ENCODE data around the gene TCIRG1. TPM values are rescaled to one million over a fixed set of nuclear protein-coding genes. Genes with fewer than 3 reads are reported as not detected.

The TCIRG1 gene
- total RNA-seq, 2 experiments from 2014 or later: 295 TPM

DNA sequence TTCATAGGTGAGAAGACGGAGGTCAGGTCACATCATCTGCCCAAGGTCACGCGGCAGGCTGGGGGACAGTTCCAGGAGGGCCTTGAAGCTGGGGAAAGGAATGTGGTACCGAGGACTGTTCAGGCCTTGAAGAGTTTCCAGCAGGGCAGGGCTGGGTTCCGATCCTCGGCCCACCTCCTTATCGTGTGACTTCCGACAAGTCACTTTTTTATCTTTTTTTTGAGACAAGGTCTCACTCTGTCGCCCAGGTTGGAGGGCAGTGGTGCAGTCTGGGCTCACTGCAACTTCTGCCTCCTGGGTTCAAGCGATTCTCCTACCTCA is 7.7 kb upstream of the TCIRG1 start:
- DNase-seq: no peak
- H3K9me3 Mint-ChIP-seq: no peaks in the 10 kb centered on the region
- H3K4me1 Mint-ChIP-seq: peaks cover 35% of the 10 kb centered on the region
- ChIA-PET POLR2A (interaction anchor here (1.5 to 5.6 kb wide), 2 partner anchors 9 to 87 kb away, joined by 4 to 63 read pairs; partner anchors contain the start of gene TCIRG1), CTCF (interaction anchor here (1.2 kb wide), 1 partner anchor 9 kb away, joined by 7 read pairs; no protein-coding TSS in a partner anchor)
- H3K36me3 Mint-ChIP-seq (ENCODE audit: low read depth): peaks cover 7% of the 10 kb centered on the region
- no peaks in the 10 kb centered on the region for H3K27me3 Mint-ChIP-seq
- H3K4me3 Mint-ChIP-seq: peak overlapping the region; percentile 90
- H3K27ac Mint-ChIP-seq: peak overlapping the region; percentile 78

DNA sequence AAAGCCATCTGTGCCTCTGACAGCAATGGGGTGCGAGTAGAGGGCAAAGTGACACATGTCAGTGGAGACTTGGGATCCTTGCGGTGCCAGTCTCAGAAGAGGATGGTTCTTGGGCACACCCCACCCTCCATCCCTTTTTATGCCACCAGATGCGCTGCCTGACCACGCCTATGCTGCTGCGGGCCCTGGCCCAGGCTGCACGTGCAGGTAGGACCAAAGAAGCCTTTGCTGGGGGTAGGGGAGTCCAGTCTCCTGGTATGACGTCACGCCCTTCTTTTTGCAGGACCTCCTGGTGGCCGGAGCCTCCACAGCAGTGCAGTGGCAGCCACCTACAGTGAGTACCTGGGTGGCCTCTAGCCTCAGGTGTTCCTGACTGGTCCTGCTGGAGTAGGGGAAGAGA is 6.8 kb upstream of the TCIRG1 start:
- ChIA-PET CTCF (no interaction called here), POLR2A (interaction anchor here (5.6 kb wide), 1 partner anchor 8 kb away, joined by 63 read pairs; the partner anchor contains the start of gene TCIRG1)
- Mint-ChIP-seq H3K4me3 (peak overlapping the region; percentile 90), H3K27me3 (no peaks in the 10 kb centered on the region), H3K27ac (peak overlapping the region; percentile 78), H3K36me3 (ENCODE audit: low read depth) (peaks cover 10% of the 10 kb centered on the region), H3K9me3 (no peaks in the 10 kb centered on the region), H3K4me1 (peaks cover 42% of the 10 kb centered on the region)
- DNase-seq: no peak

DNA sequence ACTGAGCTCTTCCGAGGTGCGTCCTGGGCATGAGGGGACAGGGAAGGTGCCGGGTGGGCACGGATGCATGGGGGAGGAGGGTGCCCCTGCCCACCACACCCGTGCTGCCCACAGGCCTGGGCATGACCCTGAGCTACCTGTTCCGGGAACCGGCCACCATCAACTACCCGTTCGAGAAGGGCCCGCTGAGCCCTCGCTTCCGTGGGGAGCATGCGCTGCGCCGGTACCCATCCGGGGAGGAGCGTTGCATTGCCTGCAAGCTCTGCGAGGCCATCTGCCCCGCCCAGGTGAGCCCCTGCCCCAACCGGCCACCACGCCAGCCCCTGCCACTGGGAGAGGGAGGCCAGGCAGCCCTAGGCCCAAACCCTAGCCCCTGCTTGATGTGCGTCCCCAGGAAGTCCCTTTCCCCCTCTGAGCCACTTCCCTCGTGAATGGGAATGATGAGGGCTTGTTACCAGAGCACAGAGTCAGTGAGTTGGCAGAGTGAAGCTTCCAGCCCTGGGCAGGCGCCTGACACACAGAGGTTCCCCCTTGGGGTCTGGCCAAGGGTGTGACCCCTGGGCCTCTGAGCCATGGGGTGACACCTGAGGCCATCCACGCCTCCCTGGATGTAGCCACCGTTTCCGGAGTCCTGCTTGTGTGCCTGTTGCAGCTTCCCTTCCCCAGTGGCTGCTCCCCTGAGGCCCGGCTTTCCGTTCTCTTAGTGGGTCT is 5.7 kb upstream of the TCIRG1 start:
- Mint-ChIP-seq H3K9me3 (no peaks in the 10 kb centered on the region), H3K4me1 (peaks cover 51% of the 10 kb centered on the region), H3K27ac (no peak overlapping the region), H3K27me3 (no peaks in the 10 kb centered on the region), H3K4me3 (no peak overlapping the region), H3K36me3 (ENCODE audit: low read depth) (peaks cover 10% of the 10 kb centered on the region)
- DNase-seq: no peak
- POLR2A ChIA-PET: no interaction called here
- CTCF ChIA-PET: no interaction called here

DNA sequence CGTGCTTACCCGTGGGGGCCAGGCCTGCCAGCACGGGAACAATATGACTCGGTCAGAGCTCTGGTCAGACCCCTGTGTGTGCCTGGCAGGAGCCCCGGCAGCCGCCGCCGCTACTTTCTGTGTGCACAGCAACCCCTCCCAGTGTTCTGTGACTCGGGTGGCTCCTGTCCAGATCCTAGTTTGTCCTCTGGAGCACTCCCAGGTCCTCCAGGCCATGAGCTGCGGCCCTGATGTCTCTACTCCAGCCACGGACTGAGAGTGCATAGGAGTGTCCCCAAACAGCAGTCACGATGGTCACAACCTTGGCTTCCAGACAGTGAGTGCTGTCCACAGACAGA is 5.1 kb upstream of the TCIRG1 start:
- Mint-ChIP-seq H3K9me3 (no peaks in the 10 kb centered on the region), H3K27ac (no peak overlapping the region), H3K36me3 (ENCODE audit: low read depth) (peaks cover 10% of the 10 kb centered on the region), H3K27me3 (no peaks in the 10 kb centered on the region), H3K4me3 (no peak overlapping the region), H3K4me1 (peaks cover 53% of the 10 kb centered on the region)
- DNase-seq: no peak
- CTCF ChIA-PET: no interaction called here
- POLR2A ChIA-PET: no interaction called here

DNA sequence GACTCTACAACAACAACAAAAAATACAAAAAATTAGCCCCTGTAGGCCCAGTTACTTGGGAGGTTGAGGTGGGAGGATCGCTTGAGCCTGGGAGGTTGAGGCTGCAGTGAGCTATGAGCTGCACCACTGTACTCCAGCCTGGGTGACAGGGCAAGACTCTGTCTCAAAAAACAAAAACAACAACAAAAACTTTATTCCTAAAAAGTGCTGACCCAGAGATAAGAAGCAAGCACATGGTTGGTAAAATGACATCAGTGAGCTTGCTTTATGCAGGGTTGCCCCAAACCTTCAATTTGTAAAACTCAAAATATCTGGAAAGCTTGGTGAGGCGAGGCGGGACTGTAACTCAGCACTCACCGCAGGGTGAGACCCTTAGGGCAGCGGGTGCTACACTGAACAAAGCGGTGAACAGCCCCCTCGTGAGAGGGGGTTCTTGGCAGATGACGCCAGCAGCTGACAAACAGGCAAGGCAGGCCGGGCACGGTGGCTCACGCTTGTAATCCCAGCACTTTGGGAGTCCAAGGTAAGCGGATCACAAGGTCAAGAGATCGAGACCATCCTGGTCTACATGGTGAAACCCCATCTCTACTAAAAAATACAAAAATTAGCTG is 3.5 kb upstream of the TCIRG1 start:
- Mint-ChIP-seq H3K27ac (peak overlapping the region; percentile 97), H3K4me1 (peaks cover 39% of the 10 kb centered on the region), H3K27me3 (no peaks in the 10 kb centered on the region), H3K9me3 (no peaks in the 10 kb centered on the region), H3K4me3 (no peak overlapping the region), H3K36me3 (ENCODE audit: low read depth) (peaks cover 17% of the 10 kb centered on the region)
- ChIA-PET CTCF (interaction anchor here (0.7 kb wide), 1 partner anchor 565 kb away, joined by 3 read pairs; no protein-coding TSS in a partner anchor), POLR2A (no interaction called here)
- DNase-seq: no peak

DNA sequence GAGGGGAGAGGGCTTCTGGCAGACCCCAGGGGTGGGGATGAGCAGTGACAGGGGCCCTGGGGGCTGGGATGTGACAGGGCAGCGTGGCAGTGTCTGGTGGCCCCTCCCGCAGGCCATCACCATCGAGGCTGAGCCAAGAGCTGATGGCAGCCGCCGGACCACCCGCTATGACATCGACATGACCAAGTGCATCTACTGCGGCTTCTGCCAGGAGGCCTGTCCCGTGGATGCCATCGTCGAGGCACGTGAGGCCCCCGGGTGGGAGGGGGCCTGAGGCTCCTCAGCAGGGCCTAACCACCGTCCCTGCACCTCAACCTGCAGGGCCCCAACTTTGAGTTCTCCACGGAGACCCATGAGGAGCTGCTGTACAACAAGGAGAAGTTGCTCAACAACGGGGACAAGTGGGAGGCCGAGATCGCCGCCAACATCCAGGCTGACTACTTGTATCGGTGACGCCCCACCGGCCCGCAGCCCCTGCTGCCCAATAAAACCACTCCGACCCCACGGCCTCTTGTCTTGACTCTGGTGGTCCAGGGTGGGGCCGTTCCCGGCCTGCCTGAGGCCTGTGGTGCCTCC is 2.6 kb upstream of the TCIRG1 start:
- peaks cover 14% of the 10 kb centered on the region for H3K36me3 Mint-ChIP-seq (ENCODE audit: low read depth)
- DNase-seq: no peak
- ChIA-PET POLR2A (no interaction called here), CTCF (no interaction called here)
- H3K9me3 Mint-ChIP-seq: no peaks in the 10 kb centered on the region
- H3K4me1 Mint-ChIP-seq: peaks cover 40% of the 10 kb centered on the region
- peak overlapping the region; percentile 97 for H3K27ac Mint-ChIP-seq
- no peaks in the 10 kb centered on the region for H3K27me3 Mint-ChIP-seq
- no peak overlapping the region for H3K4me3 Mint-ChIP-seq

DNA sequence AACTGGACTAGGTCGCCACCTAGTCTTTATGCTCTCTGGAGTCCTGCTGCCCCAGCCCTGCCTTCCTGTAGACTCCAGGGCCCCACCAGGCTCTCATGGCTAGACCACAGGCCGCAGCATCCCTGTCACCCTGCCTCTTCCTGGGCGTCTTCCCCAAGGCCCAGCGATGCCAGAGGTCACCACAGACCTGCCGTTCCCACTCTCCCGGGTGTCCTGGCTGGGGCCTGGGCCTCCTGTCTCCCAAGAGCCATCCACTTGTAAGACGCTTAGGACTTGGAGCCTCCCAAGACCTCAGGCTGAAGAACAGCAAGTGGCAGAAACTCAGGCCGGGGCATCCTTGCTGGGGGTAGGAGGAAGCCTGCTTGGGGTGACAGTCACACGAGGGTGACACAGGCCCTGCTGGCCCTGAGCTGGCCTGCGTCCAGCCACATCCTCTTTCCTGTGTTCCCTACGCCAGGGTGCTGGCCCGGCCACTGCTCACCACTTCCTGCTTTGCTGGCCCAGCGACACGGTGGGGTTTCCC is 2.0 kb upstream of the TCIRG1 start:
- CTCF ChIA-PET: interaction anchor here (0.5 kb wide), 1 partner anchor 599 kb away, joined by 3 read pairs; the partner anchor contains the start of gene PTPRCAP

DNA sequence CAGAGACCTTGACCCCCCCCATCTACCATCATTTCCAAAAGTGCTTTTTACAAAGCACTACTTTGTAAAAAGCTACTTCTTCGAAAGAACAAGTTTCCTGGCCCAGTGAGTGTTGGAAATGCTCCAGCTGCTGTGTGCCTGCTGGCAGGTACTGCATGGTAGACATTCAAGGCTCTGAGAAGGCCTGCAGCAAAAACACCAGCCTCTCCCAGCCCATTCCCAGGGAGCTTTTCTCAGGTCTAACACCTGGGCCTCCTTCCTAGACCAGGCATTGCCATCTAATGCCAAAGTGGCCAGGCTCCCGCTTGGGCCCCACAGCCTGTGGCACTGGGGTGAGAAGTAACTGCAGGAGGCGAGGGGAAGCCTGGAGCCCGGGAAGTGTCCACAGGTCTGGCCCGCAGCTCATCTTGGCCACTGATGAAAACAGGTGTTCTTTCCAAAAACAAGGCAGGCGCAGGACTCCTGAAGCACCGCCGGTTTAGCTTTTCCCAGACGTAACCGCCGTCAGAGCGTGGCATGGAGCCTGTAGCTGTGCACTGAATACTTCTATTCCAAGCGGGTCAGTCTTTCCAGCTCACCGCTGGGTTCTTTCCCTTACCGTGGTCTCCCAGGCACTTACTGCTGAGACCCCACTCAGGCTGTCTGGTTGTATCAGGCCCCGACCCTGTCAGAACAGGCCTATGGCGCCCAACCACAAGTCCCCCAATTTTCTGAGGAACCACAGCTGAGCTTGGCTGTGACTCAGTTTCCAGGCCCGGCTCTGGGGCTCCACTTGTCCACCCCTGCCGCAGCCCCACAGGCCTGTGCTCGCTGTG is 1.2 kb upstream of the TCIRG1 start:
- no peak for DNase-seq
- peak overlapping the region; percentile 97 for H3K27ac Mint-ChIP-seq

More for the DNA sequence above, 2.0 kb upstream of the TCIRG1 start:
- no peak overlapping the region for H3K4me3 Mint-ChIP-seq
- no peaks in the 10 kb centered on the region for H3K27me3 Mint-ChIP-seq
- H3K27ac Mint-ChIP-seq: peak overlapping the region; percentile 97
- peaks cover 14% of the 10 kb centered on the region for H3K36me3 Mint-ChIP-seq (ENCODE audit: low read depth)
- peaks cover 40% of the 10 kb centered on the region for H3K4me1 Mint-ChIP-seq
- POLR2A ChIA-PET: interaction anchor here (1.2 to 2.3 kb wide), 3 partner anchors 17 to 235 kb away, joined by 4 to 6 read pairs (median 4); partner anchors contain the start of gene C11orf24
- H3K9me3 Mint-ChIP-seq: no peaks in the 10 kb centered on the region
- DNase-seq: peak; percentile 65

DNA sequence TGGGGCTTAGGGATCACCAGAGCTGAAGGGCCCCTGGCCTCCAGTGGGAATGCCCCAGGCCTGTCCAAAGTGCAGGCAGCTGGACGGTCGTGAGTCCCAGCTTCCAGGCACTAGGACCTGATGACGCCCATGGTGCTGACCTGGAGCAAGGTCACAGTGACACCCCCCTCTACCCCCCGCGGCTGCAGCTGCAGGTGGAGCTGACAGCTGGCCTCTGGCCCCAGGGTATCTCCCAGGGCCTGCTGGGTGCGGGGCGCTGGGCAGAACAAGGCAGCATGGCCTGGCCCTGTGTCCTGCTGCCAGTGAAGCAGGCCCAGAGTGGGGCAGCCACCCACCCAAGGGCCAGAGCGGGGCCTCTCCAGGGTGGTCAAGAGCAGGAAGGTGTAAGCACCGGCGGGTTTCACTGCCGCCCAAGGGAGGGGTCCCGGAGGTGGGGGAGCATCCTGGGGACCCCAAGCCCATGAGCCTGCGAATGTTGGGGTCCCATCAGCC is 553 bp upstream of the TCIRG1 start:
- peak overlapping the region; percentile 97 for H3K27ac Mint-ChIP-seq
- H3K9me3 Mint-ChIP-seq: no peaks in the 10 kb centered on the region
- peak overlapping the region; percentile 89 for H3K4me3 Mint-ChIP-seq
- DNase-seq: no peak
- ChIA-PET POLR2A (interaction anchor here (1.7 to 6.4 kb wide), 3 partner anchors 9 to 234 kb away, joined by 4 to 63 read pairs (median 6); partner anchors contain the start of genes C11orf24 and NDUFS8), CTCF (interaction anchor here (1.3 to 2.0 kb wide), 2 partner anchors 83 to 171 kb away, joined by 4 to 5 read pairs; no protein-coding TSS in a partner anchor)
- H3K4me1 Mint-ChIP-seq: peaks cover 43% of the 10 kb centered on the region
- H3K27me3 Mint-ChIP-seq: no peaks in the 10 kb centered on the region
- H3K36me3 Mint-ChIP-seq (ENCODE audit: low read depth): peaks cover 16% of the 10 kb centered on the region

More for the DNA sequence above, 1.2 kb upstream of the TCIRG1 start:
- H3K4me3 Mint-ChIP-seq: peak overlapping the region; percentile 54
- no peaks in the 10 kb centered on the region for H3K9me3 Mint-ChIP-seq
- peaks cover 16% of the 10 kb centered on the region for H3K36me3 Mint-ChIP-seq (ENCODE audit: low read depth)
- H3K27me3 Mint-ChIP-seq: no peaks in the 10 kb centered on the region
- H3K4me1 Mint-ChIP-seq: peaks cover 43% of the 10 kb centered on the region
- ChIA-PET POLR2A (interaction anchor here (0.7 to 6.4 kb wide), 5 partner anchors 8 to 234 kb away, joined by 4 to 63 read pairs (median 4); partner anchors contain the start of genes C11orf24 and NDUFS8), CTCF (interaction anchor here (0.5 to 2.0 kb wide), 3 partner anchors 82 to 600 kb away, joined by 3 to 5 read pairs (median 4); partner anchors contain the start of gene PTPRCAP)

DNA sequence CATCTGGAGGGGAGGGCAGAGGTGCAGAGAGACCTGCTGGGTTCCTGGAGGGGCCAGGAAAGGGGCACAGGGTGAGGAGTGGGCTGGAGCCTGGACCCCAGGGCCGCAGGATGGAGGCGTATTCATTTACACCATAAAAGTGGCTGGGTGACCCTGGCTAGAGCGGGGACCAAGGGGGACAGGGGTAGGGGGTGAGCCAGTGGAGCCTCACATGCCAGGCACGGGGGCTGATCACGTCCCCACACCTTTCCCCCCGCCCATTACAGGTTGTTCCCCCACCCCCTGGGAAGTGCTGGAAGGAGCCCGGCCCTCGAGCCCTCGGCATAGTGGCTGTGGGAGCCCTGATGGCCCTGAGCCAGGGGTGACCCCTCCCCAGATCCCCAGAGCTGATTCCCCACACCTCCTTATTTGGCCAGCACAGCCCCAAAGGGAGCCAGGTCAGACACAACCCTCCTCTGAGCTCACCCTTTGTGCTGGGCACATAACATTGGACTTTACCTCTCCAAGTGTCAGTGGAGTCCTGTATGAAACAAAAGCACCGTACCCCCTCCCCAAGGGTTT is 781 bp downstream of the TCIRG1 start:
- no peaks in the 10 kb centered on the region for H3K9me3 Mint-ChIP-seq
- DNase-seq: peak; percentile 25
- H3K27ac Mint-ChIP-seq: peak overlapping the region; percentile 91
- POLR2A ChIA-PET: interaction anchor here (0.7 to 6.4 kb wide), 3 partner anchors 10 to 233 kb away, joined by 3 to 63 read pairs (median 7); partner anchors contain the start of genes C11orf24 and NDUFS8
- H3K4me3 Mint-ChIP-seq: peak overlapping the region; percentile 89
- CTCF ChIA-PET: interaction anchor here (0.6 to 0.8 kb wide), 2 partner anchors 58 to 167 kb away, joined by 3 read pairs; no protein-coding TSS in a partner anchor
- no peaks in the 10 kb centered on the region for H3K27me3 Mint-ChIP-seq
- H3K36me3 Mint-ChIP-seq (ENCODE audit: low read depth): peaks cover 19% of the 10 kb centered on the region
- H3K4me1 Mint-ChIP-seq: peaks cover 40% of the 10 kb centered on the region

DNA sequence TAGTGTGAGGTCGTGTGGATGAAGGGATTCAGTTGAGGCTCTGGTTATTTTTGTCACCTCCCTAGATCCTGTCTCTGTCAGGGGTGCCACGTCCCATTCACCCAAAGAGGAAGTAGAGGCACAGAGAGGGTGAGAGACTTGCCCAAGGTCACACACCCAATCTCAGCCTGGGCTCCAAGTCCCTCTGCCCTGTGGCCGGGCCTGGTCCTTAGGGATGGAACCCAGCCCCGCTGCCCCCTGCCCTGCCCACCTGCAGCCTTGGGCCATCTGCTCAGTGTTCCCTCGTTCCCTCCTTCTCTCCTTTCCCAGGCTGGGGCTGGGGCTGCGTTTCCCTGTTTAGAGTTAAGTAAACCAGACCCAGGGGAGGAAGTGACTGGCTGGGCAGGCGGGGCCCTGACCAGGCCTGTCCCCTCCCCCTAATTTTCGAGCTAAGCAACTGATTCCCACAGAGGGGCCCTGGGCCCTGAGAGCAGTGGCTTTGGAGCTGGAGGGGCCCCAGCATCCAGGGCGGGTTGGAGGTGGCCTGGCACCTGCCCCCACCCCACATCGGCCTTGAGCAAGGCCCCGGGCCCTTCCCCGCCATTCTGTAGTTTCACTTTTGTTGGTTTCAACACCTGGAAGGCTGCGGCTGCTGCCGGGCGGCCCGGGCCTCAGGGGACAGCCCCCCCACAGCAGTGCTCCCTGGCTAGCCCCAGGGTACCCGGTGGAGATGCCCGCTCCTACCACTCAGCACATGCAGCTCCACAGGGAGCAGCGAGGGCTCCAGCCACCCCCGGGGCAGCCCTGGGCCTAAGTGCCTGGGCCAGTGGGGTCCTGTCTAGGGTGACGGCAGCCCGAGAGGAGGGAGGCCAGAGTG is 1.5 kb downstream of the TCIRG1 start:
- DNase-seq: peak; percentile 62
- Mint-ChIP-seq H3K4me3 (peak overlapping the region; percentile 89), H3K27me3 (no peaks in the 10 kb centered on the region), H3K36me3 (ENCODE audit: low read depth) (peaks cover 22% of the 10 kb centered on the region), H3K9me3 (no peaks in the 10 kb centered on the region), H3K4me1 (peaks cover 39% of the 10 kb centered on the region), H3K27ac (peak overlapping the region; percentile 91)
- ChIA-PET POLR2A (interaction anchor here (0.6 to 6.4 kb wide), 4 partner anchors 11 to 232 kb away, joined by 3 to 63 read pairs (median 8); partner anchors contain the start of genes C11orf24 and NDUFS8), CTCF (no interaction called here)
